Glutamatergic neuron (in vitro differentiated cells): ENCODE measurements around the gene IRF1. TPM values are rescaled to one million over a fixed set of nuclear protein-coding genes. Genes with fewer than 3 reads are reported as not detected.

Experiments used
- DNase-seq: peaks from one replicate; pipeline ENCODE4 v3.0.0; 2022
- H3K27ac Mint-ChIP-seq: one replicate; pipeline ENCODE4 v1.8.0; 2020; ENCODE audit warnings: mild to moderate bottlenecking, mixed read lengths, inconsistent platforms; ENCODE audit not compliant: unreplicated experiment
- H3K27me3 Mint-ChIP-seq: one replicate; pipeline ENCODE4 v1.8.0; 2020; ENCODE audit warnings: mild to moderate bottlenecking, moderate library complexity, mixed read lengths, inconsistent platforms; ENCODE audit not compliant: unreplicated experiment
- H3K36me3 Mint-ChIP-seq: one replicate; pipeline ENCODE4 v1.8.0; 2020; ENCODE audit warnings: mild to moderate bottlenecking, mixed read lengths, inconsistent platforms; ENCODE audit not compliant: unreplicated experiment
- H3K4me1 Mint-ChIP-seq: one replicate; pipeline ENCODE4 v1.8.0; 2020; ENCODE audit warnings: mild to moderate bottlenecking, low read depth, mixed read lengths, inconsistent platforms; ENCODE audit not compliant: unreplicated experiment
- H3K4me3 Mint-ChIP-seq: one replicate; pipeline ENCODE4 v1.8.0; 2020; ENCODE audit warnings: mild to moderate bottlenecking, mixed read lengths, inconsistent platforms; ENCODE audit not compliant: unreplicated experiment
- H3K9me3 Mint-ChIP-seq: one replicate; pipeline ENCODE4 v1.8.0; 2020; ENCODE audit warnings: mild to moderate bottlenecking, moderate library complexity, mixed read lengths, inconsistent platforms; ENCODE audit not compliant: unreplicated experiment
- CTCF ChIP-seq: fragments of 200-600 bp; sonication (generic); IDR thresholded peaks from one replicate; pipeline ENCODE4 v1.5.0; 2021; ENCODE audit not compliant: partially characterized antibody, unreplicated experiment
- total RNA-seq: library from RNA; stranded (reverse); fragmentation: NEBNext Ultra II Directional; extraction: Animal tissue kit (Norgen Biotek cat#: 25700); gene quantifications from one replicate; pipeline ENCODE4 v1.2.1, GENCODE V29; 2021; ENCODE audit not compliant: unreplicated experiment

Gene IRF1
- total RNA-seq, 1 donor from 2014 or later = 2.8 TPM

GRCh38 chr5:132493821-132494220 is 3.2 kb upstream of the IRF1 start:
- H3K9me3 Mint-ChIP-seq = peaks cover 2% of the 10 kb centered on the region
- H3K4me3 Mint-ChIP-seq = no peak overlapping the region
- DNase-seq = no peak
- H3K27ac Mint-ChIP-seq = no peak overlapping the region
- no peaks in the 10 kb centered on the region for H3K4me1 Mint-ChIP-seq
- no peaks in the 10 kb centered on the region for H3K36me3 Mint-ChIP-seq
- H3K27me3 Mint-ChIP-seq = peaks cover 23% of the 10 kb centered on the region
- TF ChIP-seq CTCF = no peak

GRCh38 chr5:132493241-132493640 is 2.7 kb upstream of the IRF1 start:
- no peak for TF ChIP-seq CTCF
- Mint-ChIP-seq H3K9me3 (peaks cover 2% of the 10 kb centered on the region), H3K27me3 (peaks cover 21% of the 10 kb centered on the region), H3K36me3 (no peaks in the 10 kb centered on the region), H3K27ac (no peak overlapping the region), H3K4me1 (no peaks in the 10 kb centered on the region), H3K4me3 (no peak overlapping the region)
- no peak for DNase-seq

GRCh38 chr5:132492386-132493125 is 2.0 kb upstream of the IRF1 start:
- Mint-ChIP-seq H3K27ac (no peak overlapping the region), H3K4me3 (no peak overlapping the region), H3K9me3 (peaks cover 2% of the 10 kb centered on the region), H3K4me1 (no peaks in the 10 kb centered on the region), H3K27me3 (peaks cover 23% of the 10 kb centered on the region), H3K36me3 (no peaks in the 10 kb centered on the region)
- DNase-seq = no peak
- no peak for TF ChIP-seq CTCF

- peaks cover 1% of the 10 kb centered on the region for H3K9me3 Mint-ChIP-seq
- H3K36me3 Mint-ChIP-seq = no peaks in the 10 kb centered on the region
- peak overlapping the region; percentile 90 for H3K4me3 Mint-ChIP-seq
- no peak for TF ChIP-seq CTCF
- H3K4me1 Mint-ChIP-seq = no peaks in the 10 kb centered on the region
- DNase-seq = no peak
- H3K27me3 Mint-ChIP-seq = peaks cover 20% of the 10 kb centered on the region
- H3K27ac Mint-ChIP-seq = no peak overlapping the region
Measured at GRCh38 chr5:132491368-132492364, 1.1 kb upstream of the IRF1 start.
